Measurements from ENCODE around the gene ZNF441.

Gene ZNF441

DNA sequence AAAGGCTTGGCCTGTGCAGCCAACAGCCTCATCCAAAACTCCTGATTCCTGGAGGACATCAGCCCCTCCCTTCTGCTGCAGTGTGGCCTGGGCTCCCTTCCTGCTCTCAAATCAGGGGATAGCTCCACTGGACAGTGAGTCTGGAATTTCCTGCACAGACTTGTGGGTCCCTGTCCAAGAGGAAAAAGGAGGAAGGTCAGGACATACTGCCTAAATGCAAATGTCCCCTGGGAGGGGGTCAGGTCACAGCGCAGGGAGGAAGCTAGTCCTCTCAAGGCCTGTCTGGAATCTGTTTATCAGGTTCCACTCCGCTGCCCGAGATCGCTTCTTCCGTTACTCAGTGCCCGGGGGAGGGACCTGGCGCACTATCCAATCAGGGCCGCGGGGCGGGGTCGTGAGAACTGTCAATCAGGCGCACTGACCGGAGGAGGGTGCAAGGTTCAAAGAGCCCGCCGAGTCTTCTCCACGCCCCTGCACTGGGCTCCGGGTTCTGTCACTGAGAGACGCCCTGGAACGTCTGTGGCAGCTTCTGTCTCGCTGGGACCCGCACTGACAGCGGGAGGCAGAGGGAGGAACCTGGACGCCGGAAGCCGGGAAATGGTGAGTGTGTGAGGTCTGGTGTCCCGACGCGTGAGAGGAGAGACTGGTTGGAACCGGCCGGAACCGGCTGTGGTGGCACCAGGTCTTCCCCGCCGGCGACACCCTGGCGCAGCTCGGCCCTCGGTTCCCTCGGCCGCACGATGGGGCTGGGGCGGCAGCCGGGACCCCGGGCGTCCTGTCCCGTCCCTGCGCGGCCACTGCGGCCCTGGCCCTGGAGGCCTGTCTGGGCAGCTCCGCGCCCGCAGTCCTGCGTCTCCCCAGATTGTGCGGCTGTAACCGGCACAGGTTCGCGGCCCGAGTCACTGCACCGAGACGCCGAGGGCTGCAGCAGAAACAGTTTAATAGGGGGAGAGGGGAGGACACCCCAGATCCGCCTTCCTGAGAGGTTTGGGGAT is at the start of gene ZNF441:
TSS of gene ZNF441 (plus strand) at position 404 of the 995 bp plus-strand sequence. CDS start at position 598, 194 bp downstream.
- Histone ChIP-seq H3K9ac (ENCODE audit: low read length) (peak within 1 kb of the TSS; percentile 91), H3F3A (ENCODE audit: insufficient read depth) (no peaks in the 10 kb centered on the region), H2AFZ (ENCODE audit: low read depth, low read length, severe bottlenecking) (peak within 1 kb of the TSS; percentile 100), H3K27ac (ENCODE audit: low read depth, low read length) (peak within 1 kb of the TSS; percentile 55), H4K20me1 (ENCODE audit: low read depth, low read length) (no peaks in the 10 kb centered on the region), H3K36me3 (ENCODE audit: low read length) (peaks cover 8% of the 10 kb centered on the region), H3K79me2 (ENCODE audit: insufficient read depth, low read length) (peaks cover 41% of the 10 kb centered on the region), H3K9me2 (replicated peaks; ENCODE audit: insufficient read depth, low read length) (no peaks in the 10 kb centered on the region), H3K4me3 (ENCODE audit: insufficient read depth, low read length, poor library complexity, severe bottlenecking) (peak within 1 kb of the TSS; percentile 88), H3K9me3 (ENCODE audit: insufficient read depth, low read length) (0 out of 2 replicates have a peak, but pooled peaks cover 7% of the 10 kb centered on the region), H3K4me2 (ENCODE audit: low read depth, low read length, poor library complexity, severe bottlenecking) (peak within 1 kb of the TSS; percentile 63), H3K27me3 (ENCODE audit: low read length) (no peaks in the 10 kb centered on the region)
- TF ChIP-seq, protein P1, sequence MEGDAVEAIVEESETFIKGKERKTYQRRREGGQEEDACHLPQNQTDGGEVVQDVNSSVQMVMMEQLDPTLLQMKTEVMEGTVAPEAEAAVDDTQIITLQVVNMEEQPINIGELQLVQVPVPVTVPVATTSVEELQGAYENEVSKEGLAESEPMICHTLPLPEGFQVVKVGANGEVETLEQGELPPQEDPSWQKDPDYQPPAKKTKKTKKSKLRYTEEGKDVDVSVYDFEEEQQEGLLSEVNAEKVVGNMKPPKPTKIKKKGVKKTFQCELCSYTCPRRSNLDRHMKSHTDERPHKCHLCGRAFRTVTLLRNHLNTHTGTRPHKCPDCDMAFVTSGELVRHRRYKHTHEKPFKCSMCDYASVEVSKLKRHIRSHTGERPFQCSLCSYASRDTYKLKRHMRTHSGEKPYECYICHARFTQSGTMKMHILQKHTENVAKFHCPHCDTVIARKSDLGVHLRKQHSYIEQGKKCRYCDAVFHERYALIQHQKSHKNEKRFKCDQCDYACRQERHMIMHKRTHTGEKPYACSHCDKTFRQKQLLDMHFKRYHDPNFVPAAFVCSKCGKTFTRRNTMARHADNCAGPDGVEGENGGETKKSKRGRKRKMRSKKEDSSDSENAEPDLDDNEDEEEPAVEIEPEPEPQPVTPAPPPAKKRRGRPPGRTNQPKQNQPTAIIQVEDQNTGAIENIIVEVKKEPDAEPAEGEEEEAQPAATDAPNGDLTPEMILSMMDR (IDR thresholded peaks at IDR 0.05; ENCODE audit: insufficient read depth, low read length, poor library complexity, severe bottlenecking), result no peak
- TF ChIP-seq EZH2phosphoT487 (conservative IDR thresholded peaks at IDR 0.05; ENCODE audit: low read length), result no peak

DNA sequence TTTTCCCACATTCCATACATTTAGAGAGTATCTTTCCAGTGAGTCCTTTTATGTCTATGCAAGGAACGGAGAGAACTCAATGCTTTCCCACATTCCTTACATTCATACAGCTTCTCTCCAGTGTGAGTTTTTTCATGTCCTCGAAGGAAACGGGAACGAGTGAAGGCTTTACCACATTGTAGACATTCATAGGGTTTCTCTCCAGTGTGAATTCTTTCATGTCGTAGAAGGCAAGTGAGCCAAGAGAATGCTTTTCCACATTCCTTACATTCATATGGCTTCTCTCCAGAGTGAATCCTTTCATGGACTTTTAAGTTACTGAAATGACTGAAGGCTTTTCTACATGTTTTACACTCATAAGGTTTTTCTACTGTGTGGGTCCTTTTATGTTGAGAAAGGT is 45.1 kb upstream of the ZNF441 start:
- Histone ChIP-seq H3K27me3 (ENCODE audit: low read length) (no peaks in the 10 kb centered on the region), H3K27ac (ENCODE audit: low read depth, low read length) (no peak overlapping the region), H4K20me1 (ENCODE audit: low read depth, low read length) (no peaks in the 10 kb centered on the region), H3K4me2 (ENCODE audit: low read depth, low read length, poor library complexity, severe bottlenecking) (no peak overlapping the region), H3K9me3 (ENCODE audit: insufficient read depth, low read length) (peaks cover 13% of the 10 kb centered on the region), H3K79me2 (ENCODE audit: insufficient read depth, low read length) (peaks cover 5% of the 10 kb centered on the region), H3F3A (ENCODE audit: insufficient read depth) (no peaks in the 10 kb centered on the region), H2AFZ (ENCODE audit: low read depth, low read length, severe bottlenecking) (no peak overlapping the region), H3K4me3 (ENCODE audit: insufficient read depth, low read length, poor library complexity, severe bottlenecking) (no peak overlapping the region), H3K9me2 (replicated peaks; ENCODE audit: insufficient read depth, low read length) (no peaks in the 10 kb centered on the region), H3K36me3 (ENCODE audit: low read length) (peaks cover 33% of the 10 kb centered on the region), H3K9ac (ENCODE audit: low read length) (no peak overlapping the region)
- TF ChIP-seq, protein P1 (IDR thresholded peaks at IDR 0.05; ENCODE audit: insufficient read depth, low read length, poor library complexity, severe bottlenecking), result no peak
- no peak for TF ChIP-seq EZH2phosphoT487 (conservative IDR thresholded peaks at IDR 0.05; ENCODE audit: low read length)

DNA sequence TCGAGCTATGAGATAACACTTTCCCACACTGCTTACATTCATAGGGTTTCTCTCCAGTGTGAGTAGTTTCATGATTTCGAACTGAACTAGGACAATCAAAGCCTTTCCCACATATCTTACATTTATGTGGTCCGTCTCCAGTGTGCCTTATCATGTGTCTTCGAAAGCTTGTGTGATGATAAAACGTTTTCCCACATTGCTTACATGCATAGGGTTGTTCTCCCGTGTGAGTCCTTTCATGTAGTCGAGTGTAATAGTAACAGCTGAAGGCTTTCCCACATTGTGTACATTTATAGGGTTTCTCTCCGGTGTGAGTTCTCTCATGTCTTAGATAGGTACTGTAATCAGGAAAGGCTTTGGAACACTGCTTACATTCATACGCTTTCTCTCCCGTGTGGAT is 44.4 kb upstream of the ZNF441 start:
- H3K9me3 ChIP-seq (ENCODE audit: insufficient read depth, low read length), result peaks cover 13% of the 10 kb centered on the region
- H3K36me3 ChIP-seq (ENCODE audit: low read length), result peaks cover 33% of the 10 kb centered on the region
- H3K4me3 ChIP-seq (ENCODE audit: insufficient read depth, low read length, poor library complexity, severe bottlenecking), result no peak overlapping the region

More for the DNA sequence above, 44.4 kb upstream of the ZNF441 start:
- H3K4me2 ChIP-seq (ENCODE audit: low read depth, low read length, poor library complexity, severe bottlenecking), result no peak overlapping the region
- H3F3A ChIP-seq (ENCODE audit: insufficient read depth), result no peaks in the 10 kb centered on the region
- H3K79me2 ChIP-seq (ENCODE audit: insufficient read depth, low read length), result peaks cover 8% of the 10 kb centered on the region
- H2AFZ ChIP-seq (ENCODE audit: low read depth, low read length, severe bottlenecking), result no peak overlapping the region
- no peaks in the 10 kb centered on the region for H3K27me3 ChIP-seq (ENCODE audit: low read length)
- no peak overlapping the region for H3K9ac ChIP-seq (ENCODE audit: low read length)
- TF ChIP-seq EZH2phosphoT487 (conservative IDR thresholded peaks at IDR 0.05; ENCODE audit: low read length), result no peak
- TF ChIP-seq, protein P1 (IDR thresholded peaks at IDR 0.05; ENCODE audit: insufficient read depth, low read length, poor library complexity, severe bottlenecking), result no peak
- no peaks in the 10 kb centered on the region for H3K9me2 ChIP-seq (replicated peaks; ENCODE audit: insufficient read depth, low read length)
- no peak overlapping the region for H3K27ac ChIP-seq (ENCODE audit: low read depth, low read length)
- H4K20me1 ChIP-seq (ENCODE audit: low read depth, low read length), result no peaks in the 10 kb centered on the region
